Stimulated activated CD8-positive, alpha-beta memory T cell treated with anti-CD3 and anti-CD28 coated beads, Interleukin-7, amount 100 ng/mL, for 4 hours (primary cell): ENCODE data around the gene HAGH.

ENCODE experiments used
- DNase-seq, 2 donors: peaks; one replicate each; pipeline ENCODE4 v3.0.0-alpha.2; 2020; ENCODE audit warnings: low read depth in 2 of 2

HAGH gene

DNA sequence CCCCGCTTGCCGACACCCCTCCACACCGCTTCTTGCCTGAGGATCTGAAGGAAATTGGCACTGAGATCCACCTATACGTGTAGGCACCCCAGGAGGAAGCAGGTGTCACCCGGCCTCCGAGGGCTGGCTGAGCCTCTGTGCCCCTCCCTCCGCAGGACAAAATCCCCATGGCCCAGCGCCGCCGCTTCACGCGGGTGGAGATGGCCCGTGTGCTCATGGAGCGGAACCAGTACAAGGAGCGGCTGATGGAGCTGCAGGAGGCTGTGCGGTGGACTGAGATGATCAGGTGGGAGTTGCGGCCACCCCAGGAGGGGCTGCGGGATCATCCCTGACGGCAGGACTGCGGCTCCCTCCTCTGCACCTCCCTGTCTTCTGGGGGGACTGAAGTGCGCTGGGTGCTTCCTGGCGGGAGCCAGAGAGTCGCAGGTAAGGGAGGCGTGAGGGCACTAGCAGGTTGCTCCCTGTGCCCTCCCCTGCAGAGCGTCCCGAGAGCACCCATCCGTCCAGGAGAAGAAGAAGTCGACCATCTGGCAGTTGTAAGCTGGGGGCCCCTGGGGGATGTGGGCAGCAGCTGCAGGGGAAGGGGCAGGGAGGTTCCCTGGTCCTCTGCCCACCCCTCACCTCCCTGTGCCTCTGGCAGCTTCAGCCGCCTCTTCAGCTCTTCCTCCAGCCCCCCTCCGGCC is 64.3 kb downstream of the HAGH start:
- no peak for DNase-seq

DNA sequence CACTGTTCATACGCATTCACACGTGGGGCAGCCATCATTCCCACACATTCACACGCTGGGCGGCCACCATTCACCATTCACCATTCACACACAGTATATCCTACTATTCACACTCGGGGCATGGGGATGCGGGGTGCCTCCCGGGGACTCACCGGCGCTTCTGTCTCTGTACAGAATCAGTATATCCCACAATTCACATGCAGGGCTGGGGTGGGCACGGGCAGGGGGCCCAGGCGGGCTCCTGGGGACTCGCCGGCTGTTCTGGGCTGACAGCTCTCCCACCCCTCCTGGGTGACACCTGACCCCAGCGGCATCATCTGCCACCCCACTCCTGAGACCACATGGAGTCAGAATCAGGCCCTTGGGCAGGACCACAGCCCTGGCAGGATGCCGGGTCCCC is 64.9 kb downstream of the HAGH start:
- no peak for DNase-seq

DNA sequence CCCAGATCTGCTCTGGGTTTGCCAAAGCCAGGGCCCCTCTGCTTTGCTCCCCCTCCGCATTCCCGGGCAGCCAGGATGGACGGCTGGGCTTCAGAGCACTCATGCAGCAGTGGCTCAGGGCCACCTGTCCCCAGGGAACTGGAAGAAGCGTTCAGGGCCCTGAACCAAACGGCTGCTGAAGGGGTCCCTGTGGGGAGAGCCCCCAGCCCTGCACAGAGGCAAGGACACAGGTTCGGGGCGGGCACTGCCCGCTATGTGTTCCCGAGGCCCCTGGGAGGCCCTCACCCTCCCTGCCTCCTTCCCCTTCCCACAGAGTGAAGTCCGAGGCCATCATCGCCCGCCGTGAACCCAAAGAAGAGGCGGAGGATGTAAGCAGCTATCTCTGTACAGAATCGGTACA is 65.7 kb downstream of the HAGH start:
- no peak for DNase-seq

GRCh38 chr16:1759511-1759910 is 67.1 kb downstream of the HAGH start:
- DNase-seq = no peak

DNA sequence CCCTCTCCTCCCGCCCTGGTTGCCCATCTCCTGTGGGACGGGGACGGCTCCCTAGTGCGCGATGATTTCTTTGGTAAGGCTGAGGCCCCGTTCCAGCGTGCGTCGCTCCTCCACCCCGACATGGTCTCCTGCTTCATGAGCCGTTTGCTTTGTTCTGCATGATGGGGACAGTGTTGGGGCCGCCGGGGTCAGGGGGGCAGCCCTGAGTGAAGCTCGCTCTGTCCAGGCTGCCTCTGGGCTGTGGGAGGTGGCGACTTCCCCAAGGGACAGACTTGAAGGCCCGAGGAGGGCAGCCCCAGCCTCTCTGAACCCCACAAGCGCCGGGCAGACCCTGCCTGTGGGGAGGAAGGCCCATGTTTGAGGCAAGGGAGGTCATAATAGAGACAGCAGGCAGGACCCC is 67.7 kb downstream of the HAGH start:
- DNase-seq = no peak

- no peak for DNase-seq
These were observed 68.7 kb downstream of the HAGH start for GRCh38 chr16:1757714-1758461.
